Choroid plexus epithelial cell (primary cell): ENCODE measurements around the gene KCNMA1.

ENCODE experiments used
- DNase-seq: peaks from one replicate; pipeline ENCODE4 v3.0.0-alpha.2; 2010; ENCODE audit warnings: low read depth
- H3K4me3 ChIP-seq: 2 replicates; pipeline ENCODE4 v1.5.1; 2011; ENCODE audit warnings: low read depth, mild to moderate bottlenecking, control low read depth, low read length, moderate library complexity
- TF ChIP-seq, protein P1 (sequence below): conservative IDR thresholded peaks from 2 replicates; pipeline ENCODE4 v1.5.1; 2011; ENCODE audit warnings: low read depth, mild to moderate bottlenecking, control low read depth, inconsistent platforms, low read length, moderate library complexity

KCNMA1 gene

DNA sequence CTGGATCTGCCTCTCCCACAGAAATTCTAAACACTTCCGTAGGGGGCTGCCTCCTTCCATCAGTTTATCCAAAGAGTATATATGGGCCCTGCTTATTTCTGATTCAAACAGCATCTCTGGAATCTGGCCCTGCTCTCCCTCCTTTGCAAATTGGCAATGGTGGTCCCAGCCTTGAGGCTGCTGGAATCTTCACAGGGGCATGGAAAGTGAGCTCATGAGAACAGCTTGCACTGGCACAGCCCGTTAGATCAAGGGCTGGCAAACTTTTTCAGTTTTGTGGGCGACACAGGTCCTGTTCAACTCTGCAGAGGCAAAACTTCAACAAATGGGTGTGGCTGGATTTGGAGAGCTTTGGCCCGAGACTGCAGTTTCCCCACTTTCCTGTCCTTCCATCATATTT is 526.9 kb downstream of the KCNMA1 start:
- no peak for DNase-seq
- no peak overlapping the region for H3K4me3 ChIP-seq
- TF ChIP-seq, protein P1, sequence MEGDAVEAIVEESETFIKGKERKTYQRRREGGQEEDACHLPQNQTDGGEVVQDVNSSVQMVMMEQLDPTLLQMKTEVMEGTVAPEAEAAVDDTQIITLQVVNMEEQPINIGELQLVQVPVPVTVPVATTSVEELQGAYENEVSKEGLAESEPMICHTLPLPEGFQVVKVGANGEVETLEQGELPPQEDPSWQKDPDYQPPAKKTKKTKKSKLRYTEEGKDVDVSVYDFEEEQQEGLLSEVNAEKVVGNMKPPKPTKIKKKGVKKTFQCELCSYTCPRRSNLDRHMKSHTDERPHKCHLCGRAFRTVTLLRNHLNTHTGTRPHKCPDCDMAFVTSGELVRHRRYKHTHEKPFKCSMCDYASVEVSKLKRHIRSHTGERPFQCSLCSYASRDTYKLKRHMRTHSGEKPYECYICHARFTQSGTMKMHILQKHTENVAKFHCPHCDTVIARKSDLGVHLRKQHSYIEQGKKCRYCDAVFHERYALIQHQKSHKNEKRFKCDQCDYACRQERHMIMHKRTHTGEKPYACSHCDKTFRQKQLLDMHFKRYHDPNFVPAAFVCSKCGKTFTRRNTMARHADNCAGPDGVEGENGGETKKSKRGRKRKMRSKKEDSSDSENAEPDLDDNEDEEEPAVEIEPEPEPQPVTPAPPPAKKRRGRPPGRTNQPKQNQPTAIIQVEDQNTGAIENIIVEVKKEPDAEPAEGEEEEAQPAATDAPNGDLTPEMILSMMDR = no peak

DNA sequence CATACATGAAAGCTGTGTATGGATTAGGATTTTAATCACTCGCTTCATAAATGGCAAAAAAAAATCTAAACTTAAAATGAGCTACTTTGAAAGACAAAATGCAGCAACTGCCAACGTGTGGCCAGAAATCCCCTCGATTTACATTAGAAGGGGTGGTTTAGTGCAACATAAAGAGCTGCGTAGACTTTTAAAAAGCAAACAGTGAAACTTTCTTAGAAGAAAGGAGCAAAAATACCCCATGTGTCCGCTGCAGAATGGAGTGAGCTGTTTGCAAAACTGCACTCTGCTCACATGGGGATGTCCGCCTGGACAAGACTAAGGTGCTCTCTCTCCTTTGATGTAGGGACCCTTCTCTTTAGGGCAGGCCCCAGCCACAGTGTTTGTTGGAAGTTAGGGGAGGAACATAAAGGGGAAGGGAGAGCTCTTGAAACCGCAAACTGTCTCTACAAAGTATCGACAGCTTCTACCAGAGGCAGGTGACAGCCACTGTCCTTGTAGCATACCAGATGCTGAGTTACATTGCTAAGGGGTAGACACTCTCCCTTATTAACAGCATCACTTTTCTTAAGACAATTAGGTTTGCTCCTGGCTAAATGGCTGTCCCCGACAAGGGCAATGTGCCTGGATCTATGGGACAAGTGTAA is 528.1 kb downstream of the KCNMA1 start:
- DNase-seq = no peak
- no peak overlapping the region for H3K4me3 ChIP-seq
- TF ChIP-seq, protein P1 = no peak

DNA sequence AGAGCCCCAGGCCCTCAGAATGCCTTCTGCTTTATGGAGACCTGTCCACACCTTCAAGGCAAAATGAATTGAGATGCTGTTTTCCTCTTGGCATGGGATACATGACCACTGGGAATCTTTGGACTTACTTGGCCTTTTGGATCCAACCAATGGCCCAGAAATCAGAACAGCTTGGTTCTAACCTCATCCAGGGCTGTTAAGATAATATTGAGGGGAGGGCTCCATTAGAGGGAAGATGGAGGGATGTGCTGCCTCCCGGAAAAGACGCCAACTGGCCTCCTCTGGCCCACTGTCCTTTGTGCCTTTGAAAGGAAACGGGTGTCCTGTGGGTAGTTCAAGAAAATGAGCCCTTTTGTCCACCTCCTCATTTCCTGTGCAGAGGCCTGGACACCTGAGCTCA is 530.9 kb downstream of the KCNMA1 start:
- no peak overlapping the region for H3K4me3 ChIP-seq
- no peak for DNase-seq
- TF ChIP-seq, protein P1 = no peak

DNA sequence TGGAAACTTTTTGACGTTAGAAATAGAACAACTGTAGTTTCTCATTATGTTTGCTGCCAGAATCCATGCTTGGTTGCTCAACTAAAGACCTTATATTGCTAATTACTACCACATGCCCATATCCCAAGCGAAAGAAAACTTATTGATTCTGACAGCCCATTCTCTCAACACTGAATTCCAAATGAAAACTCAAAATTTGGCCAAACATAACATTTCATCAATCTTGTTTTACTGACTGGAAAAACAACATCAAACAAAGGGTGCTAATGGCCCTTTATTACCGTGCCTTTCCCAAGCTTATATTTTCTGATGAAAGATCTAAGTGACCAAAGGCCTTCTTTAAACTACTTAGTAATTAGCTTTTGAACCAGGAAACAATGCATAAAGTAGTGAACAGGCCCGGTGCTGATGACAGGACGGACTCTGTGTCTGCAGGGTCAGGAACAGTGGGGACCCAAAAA is 531.8 kb downstream of the KCNMA1 start:
- TF ChIP-seq, protein P1 = no peak
- no peak overlapping the region for H3K4me3 ChIP-seq
- no peak for DNase-seq

DNA sequence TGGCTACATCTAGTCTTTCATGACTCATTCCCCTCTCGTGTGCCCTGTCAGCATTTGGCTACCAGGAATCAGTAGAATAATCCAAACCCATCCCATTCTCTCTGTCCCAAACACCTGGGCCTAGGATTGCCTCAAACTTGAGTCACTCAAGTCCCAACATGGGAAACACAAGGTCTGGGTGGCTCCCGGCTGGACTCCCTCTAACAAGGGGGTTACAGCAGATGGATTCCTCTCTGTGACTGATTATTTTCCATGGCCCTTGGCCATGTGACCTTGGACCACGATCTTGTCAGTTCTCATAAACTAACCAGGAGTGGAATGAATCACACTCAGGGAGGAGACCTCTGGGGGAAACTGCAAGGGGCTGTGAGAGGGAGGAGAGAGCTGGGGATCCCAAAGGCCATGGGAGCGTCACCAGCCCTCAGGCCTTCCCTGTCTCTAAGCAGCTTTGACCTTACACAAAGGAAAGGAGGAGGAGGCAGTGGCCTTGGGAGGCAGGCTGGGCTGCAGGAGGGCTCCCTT is 533.1 kb downstream of the KCNMA1 start:
- peak; percentile 83 for DNase-seq
- TF ChIP-seq, protein P1 = no peak
- H3K4me3 ChIP-seq = no peak overlapping the region

DNA sequence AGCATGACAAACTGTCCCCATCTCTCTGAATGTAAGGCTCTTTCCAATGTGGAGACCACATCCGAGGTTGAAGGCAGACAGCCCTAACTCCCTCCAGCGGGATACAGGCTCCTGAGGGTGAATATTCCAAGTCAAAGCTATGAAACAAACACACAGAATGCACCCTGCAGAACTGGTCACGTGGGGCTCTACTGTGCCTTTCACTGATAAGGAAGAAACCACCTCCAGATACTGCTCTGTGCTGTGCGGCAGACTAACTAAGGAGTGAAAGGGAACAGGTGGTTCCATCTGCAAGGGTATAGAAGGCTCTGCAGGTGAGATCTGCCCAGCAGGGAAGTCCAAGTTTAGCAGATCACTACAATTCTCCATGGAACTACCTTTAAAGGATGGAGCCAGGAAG is 534.4 kb downstream of the KCNMA1 start:
- TF ChIP-seq, protein P1 = no peak
- DNase-seq = no peak
- no peak overlapping the region for H3K4me3 ChIP-seq

DNA sequence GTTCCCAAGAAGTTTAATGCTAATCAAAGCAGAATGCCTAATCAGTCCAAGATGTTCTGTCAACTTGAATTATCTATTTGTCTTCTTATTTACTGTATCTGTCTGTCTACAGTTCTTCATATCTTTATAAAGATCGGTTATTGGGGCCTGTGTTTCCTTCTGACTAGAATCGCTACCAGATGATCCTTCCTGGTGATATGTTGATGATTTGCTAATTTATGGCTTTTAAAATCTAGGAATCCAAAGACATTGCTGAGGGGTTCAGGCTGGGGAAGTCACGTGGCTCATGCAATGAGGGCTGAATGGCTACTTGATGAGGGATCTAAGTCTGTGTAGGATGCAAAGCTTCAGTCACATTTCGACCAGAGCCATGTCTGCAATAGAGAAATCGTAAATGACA is 536.3 kb downstream of the KCNMA1 start:
- TF ChIP-seq, protein P1 = no peak
- H3K4me3 ChIP-seq = no peak overlapping the region
- DNase-seq = no peak
